ENCODE data around the gene CSK.
A peak's percentile ranks its signal among the peaks of the same experiment; 100 is the strongest.
"Not testable (repeated sequence)": the region's sequence is repeated elsewhere in the genome, so short reads cannot be mapped to it uniquely, and the experiment has no call there.

The CSK gene

DNA sequence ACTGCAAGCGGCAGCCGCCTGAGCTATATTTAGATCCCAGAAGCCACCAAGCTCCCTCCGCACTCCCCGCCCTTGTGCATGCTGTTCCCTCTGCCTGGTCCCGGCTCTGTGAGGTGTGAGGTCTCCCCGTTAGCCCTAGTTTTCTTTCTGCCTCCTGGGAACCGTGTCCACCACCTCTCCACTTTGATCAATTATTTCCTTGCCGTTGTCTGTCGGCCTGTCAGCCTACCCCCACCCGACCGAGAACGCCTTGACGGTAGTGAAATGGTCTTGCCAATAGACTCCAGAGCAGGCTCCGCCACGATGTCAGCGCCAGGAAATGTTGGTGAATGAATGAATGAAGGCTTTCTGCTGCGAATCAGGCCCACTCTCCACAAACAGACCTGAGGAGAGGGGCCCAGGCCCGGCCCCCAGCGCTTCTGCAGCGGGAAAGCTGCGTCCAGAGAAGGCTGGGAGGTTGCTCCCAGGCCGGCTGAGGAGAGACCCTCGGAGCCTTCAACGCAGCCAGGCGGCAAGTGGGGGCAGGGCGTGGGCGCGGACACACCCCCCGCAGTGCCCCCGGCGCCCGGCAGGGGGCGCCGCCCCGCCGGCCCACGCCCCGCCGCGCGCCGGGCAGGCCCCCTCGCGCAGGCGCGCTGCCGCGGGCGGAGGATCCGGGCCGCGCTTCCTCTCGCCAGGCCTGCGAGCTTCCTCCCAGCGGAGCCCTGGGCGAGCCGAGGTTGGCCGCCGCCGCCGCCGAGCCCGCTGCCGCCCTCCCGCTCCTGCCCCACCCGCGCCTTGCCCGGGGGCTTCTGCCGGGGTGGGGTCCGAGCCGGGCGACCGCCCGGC, at the start of gene CSK:
Gene CSK, plus strand, starts transcription at position 650 of the 828 bp plus-strand sequence. CDS start 16,218 bp downstream, outside the sequence.
- DNase-seq, result peak; percentile 28 to 60

DNA sequence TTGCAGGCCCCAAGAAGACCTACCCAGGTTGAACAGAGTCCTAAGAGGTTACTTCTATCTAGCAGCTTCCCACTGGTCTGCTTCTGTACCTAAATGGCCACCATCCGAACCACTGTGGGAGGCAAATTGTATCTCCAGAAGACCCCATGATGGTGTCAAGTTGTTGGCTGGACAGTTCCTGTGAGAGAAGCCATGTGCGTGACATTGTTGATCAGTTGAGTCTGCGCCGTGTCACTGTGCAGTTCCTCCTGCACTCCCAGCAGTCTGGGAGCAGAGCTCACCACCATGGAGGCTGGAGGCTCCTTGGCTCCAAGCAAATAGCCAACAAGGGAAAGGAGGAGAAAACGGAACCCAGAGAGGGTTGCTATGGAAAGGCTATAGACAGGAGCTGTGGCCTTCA, 49.0 kb upstream of the CSK start:
- DNase-seq, result no peak

DNA sequence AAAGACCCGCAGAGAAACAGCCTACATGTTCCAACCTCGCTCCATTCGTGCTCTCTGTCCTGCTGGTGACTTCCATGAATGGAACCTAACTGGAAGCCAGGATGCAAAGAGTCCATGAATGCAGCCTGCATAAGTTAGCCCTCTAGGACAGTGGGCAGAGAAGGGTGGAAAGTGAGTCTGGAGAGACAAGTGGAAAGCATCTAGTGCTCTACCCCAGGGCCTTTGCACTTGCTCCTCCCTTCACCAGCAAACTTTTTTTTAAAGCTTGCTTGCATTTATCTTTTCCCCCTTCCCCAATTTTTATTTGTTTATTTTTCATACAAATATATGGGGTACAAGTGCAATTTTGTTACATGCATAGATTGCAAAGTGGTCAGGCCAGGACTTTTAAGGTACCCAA, 48.6 kb upstream of the CSK start:
- no peak for DNase-seq

DNA sequence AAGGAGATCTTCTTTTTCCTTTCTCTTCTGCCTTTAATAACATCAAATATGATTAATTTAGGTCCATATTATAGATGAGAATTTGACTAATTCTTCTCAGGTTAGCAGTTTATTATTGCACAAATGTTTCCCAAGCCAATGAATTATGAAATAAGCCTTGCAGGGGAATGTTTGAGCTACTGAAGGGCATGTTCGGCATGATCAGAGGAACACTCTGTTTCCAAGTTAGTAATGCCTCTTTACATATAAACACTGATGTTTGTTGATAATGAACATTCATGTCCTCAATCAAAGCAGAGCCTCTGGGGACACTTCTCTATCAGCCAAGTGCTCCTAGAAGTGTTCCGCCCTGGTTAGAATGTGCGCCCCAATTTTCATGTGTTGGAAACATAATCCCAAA, 46.6 kb upstream of the CSK start:
- no peak for DNase-seq

DNA sequence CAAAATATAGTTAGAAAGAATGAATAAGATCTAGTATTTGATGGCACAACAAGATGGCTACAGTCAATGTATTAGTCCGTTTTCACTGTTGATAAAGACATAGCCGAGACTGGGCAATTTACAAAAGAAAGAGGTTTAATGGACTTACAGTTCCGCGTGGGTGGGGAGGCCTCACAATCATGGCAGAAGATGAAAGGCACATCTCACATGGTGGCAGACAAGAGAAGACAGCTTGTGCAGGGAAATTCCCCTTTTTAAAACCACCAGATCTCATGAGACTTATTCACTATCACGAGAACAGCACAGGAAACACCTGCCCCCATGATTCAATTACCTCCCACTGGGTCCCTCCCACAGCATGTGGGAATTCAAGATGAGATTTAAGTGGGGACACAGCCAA, 43.6 kb upstream of the CSK start:
- not testable (repeated sequence) for DNase-seq

DNA sequence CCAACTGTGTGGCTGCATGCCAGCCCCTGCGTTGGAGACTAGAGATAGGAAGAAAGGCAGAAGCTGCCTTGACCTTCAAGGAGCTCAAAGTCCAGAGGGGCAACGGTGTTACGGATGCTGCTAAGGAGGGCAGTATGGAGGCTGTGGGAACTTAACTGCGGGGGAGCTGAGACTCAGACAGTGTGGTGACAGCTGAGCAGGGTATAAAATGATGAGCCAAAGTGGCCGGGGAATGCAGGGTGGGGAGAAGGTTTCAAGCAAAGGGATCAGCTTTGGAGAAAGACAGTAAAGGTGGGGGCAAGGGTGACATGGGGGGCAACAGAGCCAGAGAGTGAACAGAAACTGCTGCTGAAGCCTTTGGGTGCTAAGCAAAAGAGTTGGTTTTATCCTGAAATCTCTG, 39.5 kb upstream of the CSK start:
- DNase-seq, result no peak

DNA sequence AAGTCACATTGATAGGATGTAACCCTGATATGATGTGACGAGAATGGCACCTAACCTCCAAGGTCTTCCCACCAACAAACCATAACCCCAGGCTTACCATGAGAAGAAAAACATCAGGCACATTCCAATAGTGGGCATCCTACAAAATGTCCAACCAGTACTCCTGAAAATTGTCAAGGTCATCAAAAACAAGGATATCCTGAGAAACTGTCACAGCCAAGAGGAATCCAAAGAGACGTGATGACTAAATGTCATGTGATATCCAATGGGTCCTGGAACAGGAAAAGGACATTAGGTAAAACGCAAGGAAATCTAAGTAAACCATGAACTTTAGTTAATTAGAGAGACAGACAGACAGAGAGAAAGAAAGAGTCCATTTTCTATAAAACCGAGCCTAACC, 35.5 kb upstream of the CSK start:
- DNase-seq, result no peak

DNA sequence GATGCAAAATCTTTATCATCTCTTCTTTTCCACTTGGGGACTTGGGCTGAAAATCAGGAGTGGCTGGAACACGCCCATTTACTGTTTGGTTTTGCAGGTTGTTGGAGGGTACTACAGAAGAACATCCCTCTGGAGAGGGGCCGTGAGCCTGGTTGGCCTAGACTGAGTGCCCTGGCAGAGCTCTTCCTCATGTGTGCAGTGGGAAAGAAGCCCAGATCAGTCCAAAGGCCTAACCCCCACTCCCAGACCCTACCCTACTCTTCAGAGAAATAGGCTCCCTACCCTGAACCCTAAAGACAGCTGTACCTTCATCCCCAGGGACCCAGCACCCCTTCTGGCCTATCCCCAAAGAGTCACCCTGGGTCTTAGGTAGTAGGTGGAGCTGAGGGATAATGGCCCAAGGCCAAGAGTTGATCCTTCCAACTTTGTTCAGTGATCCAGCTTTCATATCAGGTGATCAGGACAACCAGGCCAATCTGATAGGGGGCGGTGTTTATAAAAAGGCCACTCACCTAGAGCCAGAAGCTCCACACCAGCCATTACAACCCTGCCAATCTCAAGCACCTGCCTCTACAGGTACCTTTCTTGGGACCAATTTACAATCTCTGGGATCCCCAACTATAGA, 33.4 kb upstream of the CSK start, which contains the start of gene CYP1A2:
Gene CYP1A2, plus strand, starts transcription at position 524 of the 625 bp plus-strand sequence. CDS start 894 bp downstream, outside the sequence.
- DNase-seq, result no peak

DNA sequence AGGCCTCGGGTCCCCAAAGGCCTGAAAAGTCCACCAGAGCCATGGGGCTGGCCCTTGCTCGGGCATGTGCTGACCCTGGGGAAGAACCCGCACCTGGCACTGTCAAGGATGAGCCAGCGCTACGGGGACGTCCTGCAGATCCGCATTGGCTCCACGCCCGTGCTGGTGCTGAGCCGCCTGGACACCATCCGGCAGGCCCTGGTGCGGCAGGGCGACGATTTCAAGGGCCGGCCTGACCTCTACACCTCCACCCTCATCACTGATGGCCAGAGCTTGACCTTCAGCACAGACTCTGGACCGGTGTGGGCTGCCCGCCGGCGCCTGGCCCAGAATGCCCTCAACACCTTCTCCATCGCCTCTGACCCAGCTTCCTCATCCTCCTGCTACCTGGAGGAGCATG, 32.0 kb upstream of the CSK start:
- DNase-seq, result no peak

DNA sequence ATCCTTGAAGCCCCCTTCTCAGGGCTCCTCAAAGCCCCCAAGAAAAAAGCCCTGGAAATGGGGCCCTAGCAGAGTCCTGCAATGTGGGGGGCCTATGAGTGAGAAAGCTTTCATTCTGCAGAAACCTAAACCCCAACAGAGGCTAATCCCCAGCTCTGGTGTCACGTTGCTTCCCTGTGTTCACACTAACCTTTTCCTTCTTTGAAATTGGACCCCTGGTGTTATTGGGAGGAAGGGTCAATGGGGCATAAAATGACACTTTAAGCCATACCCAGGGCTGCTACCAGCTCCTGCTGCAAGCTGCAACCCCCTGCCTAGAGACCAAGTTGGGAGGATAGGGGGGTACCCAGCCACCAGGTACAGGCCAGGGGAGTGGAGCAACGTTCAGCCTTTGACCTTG, 31.1 kb upstream of the CSK start:
- no peak for DNase-seq

DNA sequence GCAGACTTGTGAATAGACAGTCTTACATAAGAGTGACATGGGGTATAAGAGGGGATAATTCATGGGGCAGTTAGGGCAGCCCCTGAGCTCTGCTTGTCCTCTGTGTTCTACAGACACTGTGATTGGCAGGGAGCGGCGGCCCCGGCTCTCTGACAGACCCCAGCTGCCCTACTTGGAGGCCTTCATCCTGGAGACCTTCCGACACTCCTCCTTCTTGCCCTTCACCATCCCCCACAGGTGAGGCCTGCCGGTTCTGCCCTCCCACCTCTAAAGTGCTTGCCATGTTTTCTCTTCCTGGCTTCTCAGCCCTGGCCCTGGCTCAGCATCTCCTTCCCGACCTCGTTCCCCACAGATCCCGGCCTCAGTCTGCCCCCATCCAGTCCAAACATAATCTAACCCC, 29.9 kb upstream of the CSK start:
- no peak for DNase-seq

DNA sequence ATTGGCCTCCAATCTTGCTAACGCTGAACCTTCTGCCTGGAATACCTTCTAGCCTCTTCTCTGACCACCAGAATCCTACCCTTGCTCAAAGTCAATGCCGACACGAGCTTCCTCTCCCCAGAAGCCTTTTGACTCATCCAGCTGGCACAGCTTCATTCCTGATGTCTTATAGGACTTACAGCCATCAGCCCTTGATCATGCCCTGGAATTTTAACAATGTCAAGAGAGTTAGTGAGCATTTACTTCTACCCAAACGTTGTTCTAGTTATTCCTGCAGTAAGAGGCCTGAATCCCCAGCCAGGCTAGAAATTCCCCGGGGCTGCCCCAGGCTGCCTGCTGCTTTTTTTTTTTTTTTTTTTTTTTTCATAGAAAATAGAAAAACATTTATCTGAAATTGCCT, 29.3 kb upstream of the CSK start:
- no peak for DNase-seq

DNA sequence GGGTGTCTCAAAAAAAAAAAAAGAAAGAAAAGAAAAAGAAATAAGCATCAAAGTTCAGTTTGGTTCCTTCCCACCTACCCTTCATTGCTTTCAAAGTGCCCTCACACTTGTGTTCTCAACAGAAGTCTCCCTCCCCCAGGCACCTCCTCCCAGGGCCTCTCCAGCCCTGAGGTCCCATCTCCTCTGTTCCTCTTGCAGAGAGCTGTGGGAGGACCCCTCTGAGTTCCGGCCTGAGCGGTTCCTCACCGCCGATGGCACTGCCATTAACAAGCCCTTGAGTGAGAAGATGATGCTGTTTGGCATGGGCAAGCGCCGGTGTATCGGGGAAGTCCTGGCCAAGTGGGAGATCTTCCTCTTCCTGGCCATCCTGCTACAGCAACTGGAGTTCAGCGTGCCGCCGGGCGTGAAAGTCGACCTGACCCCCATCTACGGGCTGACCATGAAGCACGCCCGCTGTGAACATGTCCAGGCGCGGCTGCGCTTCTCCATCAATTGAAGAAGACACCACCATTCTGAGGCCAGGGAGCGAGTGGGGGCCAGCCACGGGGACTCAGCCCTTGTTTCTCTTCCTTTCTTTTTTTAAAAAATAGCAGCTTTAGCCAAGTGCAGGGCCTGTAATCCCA, 27.2 kb upstream of the CSK start:
- no peak for DNase-seq

DNA sequence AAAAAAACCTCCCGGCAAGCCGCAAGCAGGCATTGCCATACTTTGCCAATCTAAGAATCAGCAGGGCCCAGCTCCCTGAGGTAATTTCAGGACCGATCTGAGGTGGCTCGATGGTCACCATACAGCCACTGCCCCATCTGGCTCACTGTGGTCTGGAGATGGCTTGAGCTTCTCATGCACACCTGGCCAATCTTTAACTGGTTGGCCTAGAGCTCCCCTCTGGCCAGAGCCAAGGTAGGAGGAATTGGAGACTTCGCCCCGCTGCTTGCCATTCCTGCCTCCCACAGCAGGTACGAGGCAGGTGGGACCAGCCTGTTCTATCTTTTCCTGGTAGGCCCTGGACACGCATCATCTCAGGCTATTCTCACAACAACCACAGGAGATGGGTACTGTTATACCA, 23.1 kb upstream of the CSK start:
- DNase-seq, result no peak

DNA sequence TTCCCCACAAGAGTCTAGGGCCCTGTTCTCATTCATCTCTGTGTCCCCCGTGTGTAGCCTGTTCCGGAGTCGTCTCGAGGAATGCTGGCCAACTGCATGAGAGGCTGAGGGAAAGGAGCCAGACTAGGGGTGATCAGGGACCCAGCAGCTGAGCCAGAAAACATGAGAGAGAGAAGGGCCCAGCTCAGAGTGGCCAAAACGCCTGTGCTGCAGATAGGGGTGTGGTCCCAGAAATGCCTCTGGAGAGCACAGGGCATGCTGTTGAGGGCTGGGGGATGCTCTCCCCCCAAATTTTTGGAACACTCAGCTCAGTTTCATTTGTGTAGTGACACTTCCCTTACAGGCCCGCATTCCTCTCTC, 19.1 kb upstream of the CSK start:
- DNase-seq, result no peak

DNA sequence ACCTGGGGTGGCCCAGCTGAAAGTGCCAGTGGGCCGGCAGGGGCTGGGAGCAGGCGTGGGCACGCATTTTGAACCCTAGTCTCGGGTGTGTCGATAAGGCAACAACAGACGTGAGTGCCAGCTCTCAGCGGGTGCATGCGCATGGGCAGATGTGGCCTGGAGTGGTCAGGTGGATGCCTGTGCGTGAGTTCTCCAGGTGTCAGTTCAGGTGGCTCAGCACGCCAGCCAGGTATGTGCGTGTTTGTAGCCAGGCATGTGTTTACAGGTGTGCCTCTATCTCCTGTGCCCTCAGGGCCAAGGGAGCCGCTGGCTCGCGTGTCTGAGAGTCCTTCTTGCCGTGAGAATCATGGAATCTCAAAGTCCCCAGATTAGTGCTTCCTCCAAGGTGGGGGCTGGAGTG, 18.5 kb upstream of the CSK start:
- no peak for DNase-seq

DNA sequence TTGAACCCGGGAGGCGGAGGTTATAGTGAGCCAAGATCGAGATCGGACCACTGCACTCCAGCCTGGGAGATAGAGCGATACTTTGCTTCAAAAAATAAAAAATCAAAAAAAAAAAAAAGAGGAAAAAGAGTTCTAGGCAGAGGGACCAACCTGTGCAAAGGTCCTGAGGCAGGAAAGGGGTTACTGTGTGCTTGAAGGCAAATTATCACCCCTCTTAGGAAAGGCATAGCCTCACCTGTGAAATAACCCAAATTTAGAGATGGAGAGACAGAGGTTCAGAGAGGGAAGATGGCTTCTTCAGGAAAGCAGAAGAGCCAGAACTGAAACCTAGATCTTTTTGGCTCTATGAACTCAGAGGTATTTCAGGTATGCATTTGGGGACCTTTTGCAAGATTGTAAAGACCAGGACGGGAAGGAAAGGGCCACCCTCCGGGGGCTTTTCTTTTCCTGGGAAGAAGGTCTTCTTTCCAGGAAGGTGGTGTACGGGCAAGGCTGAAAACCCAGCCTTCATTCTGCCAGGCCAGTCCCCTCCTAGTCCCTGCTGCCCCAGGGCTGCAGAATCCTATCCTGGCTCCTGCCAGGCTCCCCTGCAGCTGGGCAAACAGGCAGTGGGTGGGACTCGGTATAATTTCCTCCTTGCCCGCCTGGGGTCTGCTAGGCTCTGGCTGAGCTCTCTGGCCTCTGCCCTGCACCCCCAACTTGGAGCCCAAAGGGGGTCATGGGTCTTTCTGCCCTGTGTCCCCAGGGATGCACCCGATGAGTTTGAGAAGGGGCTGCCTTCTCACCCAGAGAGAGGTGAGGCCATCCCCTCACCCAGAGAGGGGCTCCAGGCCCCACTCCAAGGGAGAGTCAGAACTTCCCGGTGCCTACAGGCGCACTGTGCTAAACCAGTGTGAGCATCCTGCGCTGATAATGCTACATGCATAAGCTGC, 14.4 kb upstream of the CSK start:
- DNase-seq, result no peak

DNA sequence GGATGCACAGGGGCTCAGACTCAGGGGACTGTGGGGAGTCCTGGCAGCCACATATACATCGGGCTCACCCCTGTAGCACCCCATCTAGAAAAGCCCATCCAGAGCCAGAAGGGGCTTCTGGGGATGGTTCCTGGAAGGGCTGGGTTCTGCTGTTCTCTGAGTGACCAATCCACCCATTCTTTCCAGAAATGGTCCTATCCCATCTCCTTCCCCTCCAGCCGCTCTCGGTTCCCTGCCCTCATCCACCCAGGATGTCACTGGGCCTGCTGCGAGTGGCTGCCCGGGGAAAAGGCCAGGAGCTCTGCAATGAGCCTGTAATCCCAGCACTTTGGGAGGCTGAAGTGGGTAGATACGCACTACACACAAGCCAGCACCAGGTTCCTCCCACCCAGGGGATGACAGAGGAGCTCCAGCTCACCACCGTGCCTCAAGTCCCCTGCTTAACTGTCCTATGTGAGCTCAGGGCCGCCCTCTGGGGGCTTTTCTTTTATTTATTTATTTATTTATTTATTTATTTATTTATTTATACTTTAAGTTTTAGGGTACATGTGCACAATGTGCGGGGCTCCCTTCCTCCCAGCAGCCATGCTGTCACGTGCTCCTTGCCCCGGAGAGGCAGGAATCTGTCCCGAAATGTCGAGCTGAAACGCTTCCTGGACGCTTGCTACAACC, 13.6 kb upstream of the CSK start:
- DNase-seq, result no peak

DNA sequence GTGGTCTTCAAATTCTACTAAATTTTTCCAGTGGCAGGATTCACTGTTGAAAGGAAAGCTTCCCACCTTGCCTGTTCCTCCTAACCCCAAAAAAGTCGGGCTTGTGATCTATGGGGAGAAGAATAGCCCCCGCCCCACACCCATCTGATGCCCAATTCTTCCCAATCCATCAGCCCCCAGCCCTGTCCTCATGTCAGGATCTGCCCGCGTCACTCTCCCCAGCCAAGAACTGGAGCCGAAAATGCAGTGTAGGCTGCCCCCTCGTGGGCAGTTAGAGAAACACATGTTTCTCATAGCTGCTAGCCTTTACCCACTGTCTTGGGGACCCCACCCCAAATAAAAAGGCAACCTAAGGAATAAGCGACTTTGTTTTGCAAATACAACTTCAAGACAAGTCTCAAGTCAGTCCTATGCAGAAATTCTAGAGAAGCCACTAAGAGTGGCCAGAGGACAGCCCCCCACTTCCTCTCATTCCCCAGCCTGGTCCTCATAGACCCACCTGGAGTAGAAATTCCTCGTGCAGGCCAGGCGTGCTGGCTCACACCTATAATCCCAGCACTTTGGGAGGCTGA, 13.0 kb upstream of the CSK start:
- peak; percentile 43 to 45 for DNase-seq

DNA sequence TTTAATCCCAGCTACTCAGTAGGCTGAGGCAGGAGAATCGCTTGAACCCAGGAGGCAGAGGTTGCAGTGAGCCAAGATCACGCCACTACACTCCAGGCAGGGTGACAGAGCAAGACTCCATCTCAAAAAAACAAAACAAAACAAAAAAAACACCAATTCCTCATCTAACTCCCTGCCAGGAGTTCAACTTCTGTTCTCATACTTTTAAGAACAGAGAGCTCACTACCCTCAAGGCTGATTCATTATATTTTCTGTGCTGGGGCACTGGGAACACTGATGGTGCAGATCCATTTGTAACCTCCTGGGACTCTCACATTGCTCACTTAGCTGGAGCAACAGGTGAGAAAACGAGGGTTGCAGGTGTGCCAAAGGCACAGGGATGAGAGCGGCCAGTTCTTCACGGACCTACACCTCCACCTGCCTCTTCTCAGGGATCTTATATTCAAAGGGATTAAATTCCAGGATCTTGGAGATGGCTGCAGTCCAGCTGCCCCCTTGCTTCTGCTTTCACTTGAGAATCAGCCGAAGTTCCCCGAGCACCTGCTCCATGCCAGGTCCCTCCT, 12.3 kb upstream of the CSK start:
- DNase-seq, result no peak

DNA sequence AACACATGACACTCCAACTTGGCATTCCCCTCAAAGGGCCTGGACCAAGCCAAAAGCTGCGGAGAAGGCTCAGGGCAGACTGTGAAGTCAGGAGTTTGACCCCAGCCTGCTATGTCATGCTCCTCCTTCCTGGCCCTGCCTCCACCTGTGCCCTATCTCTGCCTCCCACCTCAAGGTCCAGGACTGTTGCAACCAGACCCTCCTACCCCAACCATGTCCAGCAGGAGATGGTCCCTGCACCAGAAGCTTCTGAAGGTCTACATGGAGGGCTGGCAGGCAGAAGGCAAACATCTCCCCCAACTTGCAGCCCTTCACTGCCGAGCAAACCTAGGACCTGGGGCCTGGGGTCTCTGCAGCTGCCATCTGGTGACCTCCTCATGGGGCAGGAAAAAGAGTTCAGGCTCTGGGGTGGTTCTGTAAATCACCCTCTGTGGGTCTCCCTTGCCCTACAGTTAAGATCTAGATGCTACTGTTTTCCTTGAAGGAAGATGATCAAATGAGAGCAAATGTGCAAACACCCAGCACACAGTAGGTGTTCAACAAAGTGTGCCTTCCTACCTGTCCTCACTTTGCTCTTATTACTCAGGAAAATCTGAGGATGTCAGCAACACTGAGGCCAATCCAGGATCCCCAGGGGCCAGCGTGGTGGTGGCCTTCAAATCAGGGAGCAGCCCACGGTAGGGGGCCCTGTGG, 11.5 kb upstream of the CSK start:
- DNase-seq, result no peak
